SJSA1 (cell line): ENCODE results near the gene CDH2. TPM values are rescaled to one million over a fixed set of nuclear protein-coding genes. Genes with fewer than 3 reads are reported as not detected.

Experiments
- DNase-seq, 2 experiments: peaks; one replicate each; pipeline ENCODE4 v3.0.0-alpha.2; 2015 to 2020; ENCODE audit warnings: low spot score in 2 of 2, low read depth in 1 of 2
- H3K27ac ChIP-seq: fragments of 250-450 bp; sonication (Bioruptor Pico); 2 replicates; pipeline ENCODE4 v1.5.1; 2020; ENCODE audit warnings: mild to moderate bottlenecking, moderate library complexity
- H3K27me3 ChIP-seq: fragments of 250-450 bp; sonication (Bioruptor Pico); replicated peaks from 2 replicates; pipeline ENCODE4 v1.5.1; 2020; ENCODE audit warnings: mild to moderate bottlenecking, moderate library complexity
- H3K36me3 ChIP-seq: fragments of 250-450 bp; sonication (Bioruptor Pico); 2 replicates; pipeline ENCODE4 v1.5.1; 2020; ENCODE audit warnings: mild to moderate bottlenecking
- H3K4me1 ChIP-seq: fragments of 250-450 bp; sonication (Bioruptor Pico); replicated peaks from 2 replicates; pipeline ENCODE4 v1.6.1; 2021; ENCODE audit warnings: mild to moderate bottlenecking
- H3K4me3 ChIP-seq: fragments of 250-450 bp; sonication (Bioruptor Pico); 2 replicates; pipeline ENCODE4 v1.5.1; 2020; ENCODE audit warnings: mild to moderate bottlenecking
- H3K9me3 ChIP-seq: fragments of 250-450 bp; sonication (Bioruptor Pico); replicated peaks from 2 replicates; pipeline ENCODE4 v1.5.1; 2020; ENCODE audit warnings: mild to moderate bottlenecking
- total RNA-seq: library from RNA; depleted of rRNA; stranded (reverse); fragments of >200 nt; shearing (Covaris generic); gene quantifications from 2 replicates; pipeline ENCODE4 v1.2.3, GENCODE V29; 2014

Gene CDH2
- total RNA-seq, 1 experiment from 2014 or later: 75.7 TPM

DNA sequence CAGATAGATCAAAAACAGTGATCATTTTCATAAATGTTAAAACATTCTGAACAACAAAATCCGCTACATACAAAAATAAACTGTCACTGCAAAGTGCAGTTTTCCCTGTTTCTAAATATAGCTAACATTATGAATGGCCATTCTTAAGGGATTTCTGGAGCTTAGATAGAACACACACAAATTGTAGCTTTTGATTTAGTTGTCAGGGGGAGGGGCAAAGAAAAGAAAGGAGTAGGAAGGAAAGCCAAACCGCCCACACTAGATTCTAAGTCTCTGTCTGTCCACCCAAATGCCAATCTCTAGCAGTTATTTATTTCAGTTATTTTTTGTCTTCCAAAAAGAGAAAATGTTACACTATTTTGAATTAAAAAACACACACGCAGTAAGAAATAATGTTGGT is 182.4 kb downstream of the CDH2 start:
- H3K4me1 ChIP-seq: peaks cover 21% of the 10 kb centered on the region
- peak overlapping the region; percentile 5; the same call in 1 of the 2 replicates for H3K27ac ChIP-seq
- no peak overlapping the region for H3K4me3 ChIP-seq
- H3K27me3 ChIP-seq: no peaks in the 10 kb centered on the region
- peaks cover 30% of the 10 kb centered on the region for H3K36me3 ChIP-seq
- DNase-seq: no peak
- H3K9me3 ChIP-seq: no peaks in the 10 kb centered on the region

DNA sequence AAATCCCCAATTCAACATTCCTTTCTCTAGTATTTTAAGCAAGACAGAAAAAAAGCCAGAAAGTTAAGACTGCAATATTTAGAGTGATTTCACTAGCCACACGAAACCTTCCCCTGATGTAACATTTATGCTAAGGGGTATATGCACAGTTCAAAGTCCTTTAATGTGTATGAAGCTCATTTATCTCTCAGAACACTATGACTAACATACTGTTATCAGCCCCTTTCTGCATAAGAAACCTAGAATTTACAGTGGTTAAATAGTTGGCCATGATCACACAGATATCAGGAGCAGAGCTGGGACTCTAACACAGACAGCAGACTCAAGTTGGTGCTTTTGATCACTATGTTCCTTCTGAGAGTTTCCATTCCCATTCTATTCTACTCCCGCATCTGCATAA is 185.5 kb downstream of the CDH2 start:
- Histone ChIP-seq H3K27me3 (no peaks in the 10 kb centered on the region), H3K36me3 (peaks cover 19% of the 10 kb centered on the region), H3K4me3 (no peak overlapping the region), H3K27ac (no peak overlapping the region), H3K9me3 (no peaks in the 10 kb centered on the region), H3K4me1 (peaks cover 10% of the 10 kb centered on the region)
- DNase-seq: no peak

- H3K4me1 ChIP-seq: no peaks in the 10 kb centered on the region
- H3K4me3 ChIP-seq: no peak overlapping the region
- no peaks in the 10 kb centered on the region for H3K27me3 ChIP-seq
- H3K36me3 ChIP-seq: peaks cover 26% of the 10 kb centered on the region
- no peaks in the 10 kb centered on the region for H3K9me3 ChIP-seq
- no peak for DNase-seq
- H3K27ac ChIP-seq: no peak overlapping the region
Observed at GRCh38 chr18:27985832-27986231, 191.1 kb downstream of the CDH2 start.

DNA sequence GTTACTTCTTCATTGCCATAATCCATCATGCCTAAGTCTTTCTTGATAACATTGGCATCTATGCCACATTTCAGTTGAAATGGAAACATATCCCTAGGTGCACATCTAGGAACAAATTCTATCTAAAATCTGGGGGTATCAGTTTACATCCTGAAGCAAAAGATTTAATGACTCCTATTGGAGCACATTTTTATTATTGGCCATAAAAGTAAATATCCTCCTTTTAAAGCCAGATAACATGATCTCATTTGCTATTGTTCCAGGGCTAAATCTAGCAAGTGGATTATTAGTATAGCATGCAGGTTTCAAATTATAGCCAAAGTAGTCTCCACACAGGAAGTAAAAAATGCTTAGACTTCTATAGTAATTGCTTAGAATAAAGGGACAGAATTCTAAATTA is 193.2 kb downstream of the CDH2 start:
- no peak for DNase-seq
- H3K27ac ChIP-seq: no peak overlapping the region
- H3K4me3 ChIP-seq: no peak overlapping the region
- H3K4me1 ChIP-seq: no peaks in the 10 kb centered on the region
- no peaks in the 10 kb centered on the region for H3K9me3 ChIP-seq
- H3K27me3 ChIP-seq: no peaks in the 10 kb centered on the region
- H3K36me3 ChIP-seq: peaks cover 22% of the 10 kb centered on the region

DNA sequence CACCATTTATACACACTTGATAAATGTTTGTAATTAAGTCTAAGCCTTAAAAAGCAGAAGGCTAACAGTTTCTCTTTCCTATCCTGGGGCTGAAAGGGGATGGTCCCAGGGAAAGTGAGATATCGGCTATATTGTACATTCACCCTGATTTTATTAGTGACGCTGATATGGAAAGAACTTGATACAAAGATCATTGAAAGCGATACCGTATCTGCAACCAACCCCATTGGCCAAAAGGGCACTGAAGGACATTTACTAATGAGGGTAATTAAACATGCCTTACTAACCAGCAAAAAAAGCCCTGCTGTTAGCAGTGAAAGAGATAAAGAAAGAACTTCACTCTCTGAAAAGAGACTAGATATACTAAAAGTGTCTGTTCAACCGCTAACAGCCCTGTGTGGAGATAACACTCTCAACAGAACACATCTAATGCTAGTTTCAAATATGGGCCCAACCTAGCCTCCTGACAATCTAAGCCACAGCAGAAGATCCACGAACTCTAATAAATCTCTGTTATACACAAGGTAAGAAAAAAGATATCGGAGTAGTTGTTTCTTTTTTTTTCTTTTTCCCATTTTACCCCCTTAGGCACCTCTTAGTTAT is 200.0 kb downstream of the CDH2 start:
- DNase-seq: no peak
- no peak overlapping the region for H3K27ac ChIP-seq
- no peaks in the 10 kb centered on the region for H3K4me1 ChIP-seq
- no peaks in the 10 kb centered on the region for H3K27me3 ChIP-seq
- H3K4me3 ChIP-seq: no peak overlapping the region
- no peaks in the 10 kb centered on the region for H3K9me3 ChIP-seq
- peaks cover 20% of the 10 kb centered on the region for H3K36me3 ChIP-seq

GRCh38 chr18:27970321-27970720 is 206.6 kb downstream of the CDH2 start:
- no peak overlapping the region for H3K27ac ChIP-seq
- no peak overlapping the region for H3K4me3 ChIP-seq
- no peaks in the 10 kb centered on the region for H3K27me3 ChIP-seq
- DNase-seq: no peak
- H3K4me1 ChIP-seq: no peaks in the 10 kb centered on the region
- no peaks in the 10 kb centered on the region for H3K9me3 ChIP-seq
- peaks cover 14% of the 10 kb centered on the region for H3K36me3 ChIP-seq

- Histone ChIP-seq H3K4me3 (no peak overlapping the region), H3K27me3 (no peaks in the 10 kb centered on the region), H3K9me3 (no peaks in the 10 kb centered on the region), H3K4me1 (peaks cover 10% of the 10 kb centered on the region), H3K27ac (no peak overlapping the region), H3K36me3 (peaks cover 11% of the 10 kb centered on the region)
- DNase-seq: no peak
Observed at GRCh38 chr18:27969206-27969605, 207.7 kb downstream of the CDH2 start.

- no peak overlapping the region for H3K27ac ChIP-seq
- H3K27me3 ChIP-seq: no peaks in the 10 kb centered on the region
- DNase-seq: no peak
- H3K4me3 ChIP-seq: no peak overlapping the region
- peaks cover 10% of the 10 kb centered on the region for H3K4me1 ChIP-seq
- no peaks in the 10 kb centered on the region for H3K9me3 ChIP-seq
- peaks cover 7% of the 10 kb centered on the region for H3K36me3 ChIP-seq
Observed at GRCh38 chr18:27967913-27968824, 208.8 kb downstream of the CDH2 start.

DNA sequence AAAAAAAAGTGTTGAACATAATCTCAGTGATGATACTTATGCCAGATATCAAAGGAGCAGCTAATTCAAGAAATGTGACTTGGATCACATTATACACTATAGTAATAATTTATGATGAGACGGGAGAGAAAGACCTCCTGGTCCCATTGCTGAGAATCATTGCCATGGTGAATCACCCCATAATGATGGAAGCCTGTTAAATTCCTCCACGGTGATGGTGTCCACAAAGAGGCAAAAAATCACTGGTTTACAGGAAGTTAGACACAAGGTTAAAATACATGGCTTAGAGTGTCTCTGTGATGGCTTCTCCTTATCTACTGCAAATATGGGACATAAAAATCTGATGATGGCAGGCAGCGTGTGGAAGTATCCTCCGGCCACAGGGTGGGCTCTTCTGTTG is 210.0 kb downstream of the CDH2 start:
- Histone ChIP-seq H3K4me1 (peaks cover 10% of the 10 kb centered on the region), H3K4me3 (no peak overlapping the region), H3K27ac (no peak overlapping the region), H3K27me3 (no peaks in the 10 kb centered on the region), H3K36me3 (peaks cover 7% of the 10 kb centered on the region; the same call in 1 of the 2 replicates), H3K9me3 (no peaks in the 10 kb centered on the region)
- DNase-seq: no peak

DNA sequence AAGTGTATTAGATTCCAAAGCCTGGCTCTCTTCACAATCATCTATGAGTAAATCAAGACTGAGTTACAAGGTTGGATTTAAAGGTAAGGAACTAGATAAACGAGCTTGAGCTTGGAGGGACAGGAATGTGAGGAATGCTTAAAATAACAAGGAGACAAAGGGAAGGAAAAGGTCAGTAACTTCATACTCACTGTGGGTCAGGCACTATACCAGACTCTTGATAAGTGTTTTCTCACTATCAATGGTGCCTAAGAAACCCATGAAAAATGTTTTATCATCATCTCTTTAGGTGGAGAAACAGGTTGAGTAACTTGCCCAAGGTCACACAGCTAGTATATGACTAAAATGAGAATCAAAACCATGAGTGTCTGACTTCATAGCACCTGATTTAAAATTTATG is 212.1 kb downstream of the CDH2 start:
- Histone ChIP-seq H3K9me3 (no peaks in the 10 kb centered on the region), H3K27me3 (no peaks in the 10 kb centered on the region), H3K4me3 (no peak overlapping the region), H3K36me3 (peaks cover 10% of the 10 kb centered on the region; the same call in 1 of the 2 replicates), H3K27ac (no peak overlapping the region), H3K4me1 (peaks cover 10% of the 10 kb centered on the region)
- peak in 1 of 2 experiments; percentile 39 for DNase-seq

GRCh38 chr18:27959101-27959500 is 217.8 kb downstream of the CDH2 start:
- H3K4me3 ChIP-seq: no peak overlapping the region
- H3K36me3 ChIP-seq: 0 out of 2 replicates have a peak, but pooled peaks cover 11% of the 10 kb centered on the region
- no peaks in the 10 kb centered on the region for H3K9me3 ChIP-seq
- no peaks in the 10 kb centered on the region for H3K27me3 ChIP-seq
- no peak overlapping the region for H3K27ac ChIP-seq
- DNase-seq: no peak
- no peaks in the 10 kb centered on the region for H3K4me1 ChIP-seq

DNA sequence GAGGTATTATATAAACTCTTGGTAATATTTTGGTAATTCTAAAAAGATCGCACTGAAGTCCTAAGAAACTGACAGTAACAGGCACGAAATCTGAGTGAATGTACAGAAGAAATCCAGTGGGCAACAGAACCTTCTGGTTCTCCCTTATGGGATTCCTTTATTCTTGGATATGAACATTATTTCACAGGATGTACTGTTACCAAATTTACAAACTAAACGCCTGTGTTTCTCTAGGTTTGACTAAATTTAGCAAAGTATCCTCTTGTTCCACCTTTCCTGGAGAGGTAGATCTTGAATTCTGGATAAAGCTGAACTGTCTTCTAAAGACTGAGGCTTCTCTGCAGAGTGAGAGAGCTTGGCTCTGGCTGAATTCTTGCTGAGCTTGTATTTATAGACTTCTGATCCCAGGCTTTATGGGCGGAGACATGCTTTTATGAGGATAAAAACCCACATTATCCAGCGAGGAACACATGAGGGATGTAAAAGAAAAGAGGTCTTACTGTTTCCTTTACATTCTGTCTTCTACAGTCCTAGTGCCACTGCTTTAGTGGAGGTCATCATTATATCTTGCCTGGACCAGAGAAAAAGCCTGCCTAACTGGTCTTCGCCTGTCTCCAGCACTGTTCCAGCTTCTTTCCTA is 220.8 kb downstream of the CDH2 start:
- H3K27ac ChIP-seq: no peak overlapping the region
- H3K4me1 ChIP-seq: no peaks in the 10 kb centered on the region
- H3K9me3 ChIP-seq: no peaks in the 10 kb centered on the region
- peaks cover 16% of the 10 kb centered on the region; the same call in 1 of the 2 replicates for H3K36me3 ChIP-seq
- DNase-seq: no peak
- no peak overlapping the region for H3K4me3 ChIP-seq
- H3K27me3 ChIP-seq: no peaks in the 10 kb centered on the region

GRCh38 chr18:27954226-27954625 is 222.7 kb downstream of the CDH2 start:
- DNase-seq: no peak
- Histone ChIP-seq H3K27me3 (no peaks in the 10 kb centered on the region), H3K4me3 (no peak overlapping the region), H3K27ac (no peak overlapping the region), H3K36me3 (peaks cover 16% of the 10 kb centered on the region; the same call in 1 of the 2 replicates), H3K9me3 (no peaks in the 10 kb centered on the region), H3K4me1 (peaks cover 5% of the 10 kb centered on the region)

DNA sequence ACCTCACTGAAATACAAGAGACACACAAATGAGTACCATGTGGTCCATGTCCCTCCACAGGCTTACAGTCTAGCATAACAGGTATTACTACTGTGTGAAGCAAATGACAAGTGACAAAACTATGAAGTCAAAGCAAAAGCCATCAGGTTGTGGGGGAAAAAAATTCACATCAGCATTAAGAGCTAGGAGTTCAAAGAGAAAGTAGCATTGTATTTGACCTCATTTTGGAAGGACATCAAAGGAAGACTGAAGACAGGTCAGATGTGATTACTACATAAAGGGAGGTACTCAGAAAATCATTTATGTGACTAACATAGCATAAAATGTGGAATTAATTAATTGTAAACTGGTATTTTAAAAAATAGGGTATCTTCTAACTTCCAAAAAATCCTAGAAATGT is 224.2 kb downstream of the CDH2 start:
- no peak for DNase-seq
- no peaks in the 10 kb centered on the region for H3K9me3 ChIP-seq
- peaks cover 19% of the 10 kb centered on the region for H3K36me3 ChIP-seq
- H3K4me3 ChIP-seq: no peak overlapping the region
- no peaks in the 10 kb centered on the region for H3K27me3 ChIP-seq
- H3K27ac ChIP-seq: no peak overlapping the region
- peaks cover 5% of the 10 kb centered on the region for H3K4me1 ChIP-seq
